Measurements from ENCODE around the gene RAD52.

DNA sequence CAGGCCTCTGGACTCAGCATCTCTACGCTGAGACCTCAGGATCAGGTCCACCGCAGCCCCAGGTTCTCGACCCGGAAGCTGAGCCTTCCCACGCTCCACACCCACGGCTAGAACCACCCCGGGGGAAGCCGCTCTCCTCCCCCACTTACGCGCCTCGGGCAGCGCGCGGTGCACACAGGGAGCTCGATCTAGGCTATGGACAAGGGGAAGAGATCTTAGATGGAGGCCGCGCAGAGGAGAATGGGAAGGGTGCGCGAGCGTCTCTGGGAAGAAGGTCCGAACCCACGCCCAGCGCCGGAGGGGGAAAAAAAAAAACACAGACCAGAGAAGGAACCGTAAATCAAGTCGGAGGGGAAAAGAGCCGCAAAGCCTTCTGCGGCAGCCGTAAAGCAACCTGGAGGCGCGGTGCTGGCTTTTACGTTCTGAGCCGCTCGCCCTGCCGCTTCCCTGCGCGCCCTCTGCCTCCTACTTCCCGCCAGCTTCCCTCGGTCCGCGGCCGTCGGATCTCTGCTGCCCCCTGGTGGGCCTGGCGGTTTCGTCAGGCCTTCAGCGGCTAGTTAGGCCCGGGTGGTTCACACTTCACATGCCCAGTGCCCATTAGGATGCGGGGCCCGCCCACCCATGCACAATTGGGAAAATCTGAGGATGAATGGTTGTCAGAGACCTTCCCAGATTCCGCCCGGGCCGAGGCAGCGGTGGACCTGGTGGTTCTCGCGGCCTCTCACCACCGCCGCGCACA, at the start of gene RAD52:
- TF ChIP-seq, protein P1, sequence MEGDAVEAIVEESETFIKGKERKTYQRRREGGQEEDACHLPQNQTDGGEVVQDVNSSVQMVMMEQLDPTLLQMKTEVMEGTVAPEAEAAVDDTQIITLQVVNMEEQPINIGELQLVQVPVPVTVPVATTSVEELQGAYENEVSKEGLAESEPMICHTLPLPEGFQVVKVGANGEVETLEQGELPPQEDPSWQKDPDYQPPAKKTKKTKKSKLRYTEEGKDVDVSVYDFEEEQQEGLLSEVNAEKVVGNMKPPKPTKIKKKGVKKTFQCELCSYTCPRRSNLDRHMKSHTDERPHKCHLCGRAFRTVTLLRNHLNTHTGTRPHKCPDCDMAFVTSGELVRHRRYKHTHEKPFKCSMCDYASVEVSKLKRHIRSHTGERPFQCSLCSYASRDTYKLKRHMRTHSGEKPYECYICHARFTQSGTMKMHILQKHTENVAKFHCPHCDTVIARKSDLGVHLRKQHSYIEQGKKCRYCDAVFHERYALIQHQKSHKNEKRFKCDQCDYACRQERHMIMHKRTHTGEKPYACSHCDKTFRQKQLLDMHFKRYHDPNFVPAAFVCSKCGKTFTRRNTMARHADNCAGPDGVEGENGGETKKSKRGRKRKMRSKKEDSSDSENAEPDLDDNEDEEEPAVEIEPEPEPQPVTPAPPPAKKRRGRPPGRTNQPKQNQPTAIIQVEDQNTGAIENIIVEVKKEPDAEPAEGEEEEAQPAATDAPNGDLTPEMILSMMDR (IDR thresholded peaks at IDR 0.05; ENCODE audit: poor library complexity, severe bottlenecking) = peak; percentile 100
- TF ChIP-seq, protein P2, sequence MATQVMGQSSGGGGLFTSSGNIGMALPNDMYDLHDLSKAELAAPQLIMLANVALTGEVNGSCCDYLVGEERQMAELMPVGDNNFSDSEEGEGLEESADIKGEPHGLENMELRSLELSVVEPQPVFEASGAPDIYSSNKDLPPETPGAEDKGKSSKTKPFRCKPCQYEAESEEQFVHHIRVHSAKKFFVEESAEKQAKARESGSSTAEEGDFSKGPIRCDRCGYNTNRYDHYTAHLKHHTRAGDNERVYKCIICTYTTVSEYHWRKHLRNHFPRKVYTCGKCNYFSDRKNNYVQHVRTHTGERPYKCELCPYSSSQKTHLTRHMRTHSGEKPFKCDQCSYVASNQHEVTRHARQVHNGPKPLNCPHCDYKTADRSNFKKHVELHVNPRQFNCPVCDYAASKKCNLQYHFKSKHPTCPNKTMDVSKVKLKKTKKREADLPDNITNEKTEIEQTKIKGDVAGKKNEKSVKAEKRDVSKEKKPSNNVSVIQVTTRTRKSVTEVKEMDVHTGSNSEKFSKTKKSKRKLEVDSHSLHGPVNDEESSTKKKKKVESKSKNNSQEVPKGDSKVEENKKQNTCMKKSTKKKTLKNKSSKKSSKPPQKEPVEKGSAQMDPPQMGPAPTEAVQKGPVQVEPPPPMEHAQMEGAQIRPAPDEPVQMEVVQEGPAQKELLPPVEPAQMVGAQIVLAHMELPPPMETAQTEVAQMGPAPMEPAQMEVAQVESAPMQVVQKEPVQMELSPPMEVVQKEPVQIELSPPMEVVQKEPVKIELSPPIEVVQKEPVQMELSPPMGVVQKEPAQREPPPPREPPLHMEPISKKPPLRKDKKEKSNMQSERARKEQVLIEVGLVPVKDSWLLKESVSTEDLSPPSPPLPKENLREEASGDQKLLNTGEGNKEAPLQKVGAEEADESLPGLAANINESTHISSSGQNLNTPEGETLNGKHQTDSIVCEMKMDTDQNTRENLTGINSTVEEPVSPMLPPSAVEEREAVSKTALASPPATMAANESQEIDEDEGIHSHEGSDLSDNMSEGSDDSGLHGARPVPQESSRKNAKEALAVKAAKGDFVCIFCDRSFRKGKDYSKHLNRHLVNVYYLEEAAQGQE (IDR thresholded peaks at IDR 0.05; ENCODE audit: borderline replicate concordance) = peak; percentile 85
- no peak for TF ChIP-seq EZH2 (IDR thresholded peaks at IDR 0.05; ENCODE audit: borderline replicate concordance, insufficient read depth, low read length, poor library complexity, severe bottlenecking)
- peak; percentile 92 for TF ChIP-seq RAD21 (conservative IDR thresholded peaks at IDR 0.05)

All from neural cell (in vitro differentiated cells).